ENCODE results near the gene OPHN1.

The OPHN1 gene

GRCh38 chrX:68439341-68439740 is 6.0 kb upstream of the OPHN1 start:
- no peak overlapping the region for H3K27ac ChIP-seq
- TF ChIP-seq, protein P1, sequence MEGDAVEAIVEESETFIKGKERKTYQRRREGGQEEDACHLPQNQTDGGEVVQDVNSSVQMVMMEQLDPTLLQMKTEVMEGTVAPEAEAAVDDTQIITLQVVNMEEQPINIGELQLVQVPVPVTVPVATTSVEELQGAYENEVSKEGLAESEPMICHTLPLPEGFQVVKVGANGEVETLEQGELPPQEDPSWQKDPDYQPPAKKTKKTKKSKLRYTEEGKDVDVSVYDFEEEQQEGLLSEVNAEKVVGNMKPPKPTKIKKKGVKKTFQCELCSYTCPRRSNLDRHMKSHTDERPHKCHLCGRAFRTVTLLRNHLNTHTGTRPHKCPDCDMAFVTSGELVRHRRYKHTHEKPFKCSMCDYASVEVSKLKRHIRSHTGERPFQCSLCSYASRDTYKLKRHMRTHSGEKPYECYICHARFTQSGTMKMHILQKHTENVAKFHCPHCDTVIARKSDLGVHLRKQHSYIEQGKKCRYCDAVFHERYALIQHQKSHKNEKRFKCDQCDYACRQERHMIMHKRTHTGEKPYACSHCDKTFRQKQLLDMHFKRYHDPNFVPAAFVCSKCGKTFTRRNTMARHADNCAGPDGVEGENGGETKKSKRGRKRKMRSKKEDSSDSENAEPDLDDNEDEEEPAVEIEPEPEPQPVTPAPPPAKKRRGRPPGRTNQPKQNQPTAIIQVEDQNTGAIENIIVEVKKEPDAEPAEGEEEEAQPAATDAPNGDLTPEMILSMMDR (conservative IDR thresholded peaks at IDR 0.05) = no peak
- TF ChIP-seq ZFX (IDR thresholded peaks at IDR 0.05) = no peak

GRCh38 chrX:68438575-68438974 is 5.3 kb upstream of the OPHN1 start:
- TF ChIP-seq, protein P1 (conservative IDR thresholded peaks at IDR 0.05) = no peak
- TF ChIP-seq ZFX (IDR thresholded peaks at IDR 0.05) = no peak

GRCh38 chrX:68433981-68434299 is 645 bp upstream of the OPHN1 start:
- no peak for TF ChIP-seq ZFX (IDR thresholded peaks at IDR 0.05)
- TF ChIP-seq, protein P1 (conservative IDR thresholded peaks at IDR 0.05) = no peak

More at GRCh38 chrX:68438575-68438974, 5.3 kb upstream of the OPHN1 start:
- H3K27ac ChIP-seq = no peak overlapping the region

DNA sequence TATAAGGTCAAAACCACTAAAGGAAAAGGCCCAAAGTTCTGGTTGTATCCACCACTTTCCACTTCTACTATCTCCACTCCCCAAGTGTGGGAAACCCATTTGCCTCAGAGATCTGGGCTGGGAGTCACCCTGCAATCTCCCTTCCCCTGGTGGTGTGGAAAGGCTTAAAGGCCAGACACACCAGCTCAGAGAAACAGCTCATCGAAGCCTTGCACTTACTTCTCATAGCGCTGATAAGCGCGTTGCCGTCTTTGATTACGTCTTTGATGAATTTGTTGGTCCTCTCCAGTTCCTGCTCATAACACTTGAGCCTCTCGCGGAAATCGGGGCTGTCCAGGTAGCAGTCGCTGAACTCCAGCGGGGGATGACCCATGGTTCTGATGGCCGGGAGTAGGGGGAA is 647 bp downstream of the OPHN1 start:
- TF ChIP-seq, protein P1 (conservative IDR thresholded peaks at IDR 0.05) = no peak
- no peak for TF ChIP-seq ZFX (IDR thresholded peaks at IDR 0.05)
- peak overlapping the region; percentile 81 for H3K27ac ChIP-seq

More at GRCh38 chrX:68433981-68434299, 645 bp upstream of the OPHN1 start:
- peak overlapping the region; percentile 81 for H3K27ac ChIP-seq

- TF ChIP-seq, protein P1 (conservative IDR thresholded peaks at IDR 0.05) = no peak
- no peak for TF ChIP-seq ZFX (IDR thresholded peaks at IDR 0.05)
- H3K27ac ChIP-seq = peak overlapping the region; percentile 81; the same call in 1 of the 2 replicates
Observed at GRCh38 chrX:68431836-68432235, 1.5 kb downstream of the OPHN1 start.

GRCh38 chrX:68429216-68429615 is 4.1 kb downstream of the OPHN1 start:
- H3K27ac ChIP-seq = no peak overlapping the region; the same call in 1 of the 2 replicates
- TF ChIP-seq, protein P1 (conservative IDR thresholded peaks at IDR 0.05) = no peak
- TF ChIP-seq ZFX (IDR thresholded peaks at IDR 0.05) = no peak

DNA sequence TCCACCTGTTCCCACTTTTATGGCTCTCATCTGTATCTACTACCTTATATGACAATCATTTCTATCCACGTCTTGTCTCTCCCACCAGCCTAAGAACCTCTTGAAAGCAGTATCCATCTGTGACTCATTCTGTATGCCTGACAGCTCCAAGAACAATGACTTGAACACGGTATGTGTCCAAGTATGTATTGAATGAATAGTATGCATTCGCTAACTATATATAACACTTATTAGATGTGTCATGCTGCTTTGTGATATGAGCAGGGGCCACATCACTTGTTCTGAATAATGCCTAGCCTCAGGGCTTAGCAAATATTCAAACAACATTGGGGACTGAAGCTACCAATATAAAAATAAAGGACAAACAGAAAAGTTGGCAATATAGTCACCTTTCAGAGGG is 4.9 kb downstream of the OPHN1 start:
- no peak for TF ChIP-seq ZFX (IDR thresholded peaks at IDR 0.05)
- TF ChIP-seq, protein P1 (conservative IDR thresholded peaks at IDR 0.05) = no peak
- H3K27ac ChIP-seq = no peak overlapping the region

Data from C4-2B (cell line).